ENCODE measurements around the gene MYO1F.

- TF ChIP-seq, protein P1, sequence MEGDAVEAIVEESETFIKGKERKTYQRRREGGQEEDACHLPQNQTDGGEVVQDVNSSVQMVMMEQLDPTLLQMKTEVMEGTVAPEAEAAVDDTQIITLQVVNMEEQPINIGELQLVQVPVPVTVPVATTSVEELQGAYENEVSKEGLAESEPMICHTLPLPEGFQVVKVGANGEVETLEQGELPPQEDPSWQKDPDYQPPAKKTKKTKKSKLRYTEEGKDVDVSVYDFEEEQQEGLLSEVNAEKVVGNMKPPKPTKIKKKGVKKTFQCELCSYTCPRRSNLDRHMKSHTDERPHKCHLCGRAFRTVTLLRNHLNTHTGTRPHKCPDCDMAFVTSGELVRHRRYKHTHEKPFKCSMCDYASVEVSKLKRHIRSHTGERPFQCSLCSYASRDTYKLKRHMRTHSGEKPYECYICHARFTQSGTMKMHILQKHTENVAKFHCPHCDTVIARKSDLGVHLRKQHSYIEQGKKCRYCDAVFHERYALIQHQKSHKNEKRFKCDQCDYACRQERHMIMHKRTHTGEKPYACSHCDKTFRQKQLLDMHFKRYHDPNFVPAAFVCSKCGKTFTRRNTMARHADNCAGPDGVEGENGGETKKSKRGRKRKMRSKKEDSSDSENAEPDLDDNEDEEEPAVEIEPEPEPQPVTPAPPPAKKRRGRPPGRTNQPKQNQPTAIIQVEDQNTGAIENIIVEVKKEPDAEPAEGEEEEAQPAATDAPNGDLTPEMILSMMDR (IDR thresholded peaks at IDR 0.05), result no peak
- no peak for TF ChIP-seq POLR2A (IDR thresholded peaks at IDR 0.05)
Measured at GRCh38 chr19:8566855-8567254, 10.4 kb downstream of the MYO1F start.

Data from tibial nerve (tissue), 3 donors.